Hepatocyte (in vitro differentiated cells): ENCODE data around the gene GPR32. TPM values are rescaled to one million over a fixed set of nuclear protein-coding genes. Genes with fewer than 3 reads are reported as not detected.
"Not testable (repeated sequence)": the region's sequence is repeated elsewhere in the genome, so short reads cannot be mapped to it uniquely, and the experiment has no call there.

Experiments
- DNase-seq: peaks from one replicate; pipeline ENCODE4 v3.0.0-alpha.2; 2016; ENCODE audit warnings: low spot score
- H2AFZ ChIP-seq: fragments of 200-600 bp; sonication (generic); 2 replicates; pipeline ENCODE4 v1.6.0; 2016; ENCODE audit warnings: antibody characterized with exemption, mild to moderate bottlenecking
- H3K27ac ChIP-seq: fragments of 200-600 bp; sonication (generic); 2 replicates; pipeline ENCODE4 v1.5.1; 2016; ENCODE audit warnings: mild to moderate bottlenecking
- H3K27me3 ChIP-seq: fragments of 200-600 bp; sonication (generic); 2 replicates; pipeline ENCODE4 v1.6.1; 2016
- H3K36me3 ChIP-seq: fragments of 200-600 bp; sonication (generic); replicated peaks from 2 replicates; pipeline ENCODE4 v1.5.1; 2016; ENCODE audit warnings: low read depth; ENCODE audit not compliant: insufficient read depth
- H3K4me1 ChIP-seq: fragments of 200-600 bp; sonication (generic); 2 replicates; pipeline ENCODE4 v1.5.1; 2016; ENCODE audit warnings: mild to moderate bottlenecking, moderate library complexity; ENCODE audit not compliant: insufficient read depth
- H3K4me2 ChIP-seq: fragments of 200-600 bp; sonication (generic); 2 replicates; pipeline ENCODE4 v1.6.0; 2016
- H3K4me3 ChIP-seq: fragments of 200-600 bp; sonication (generic); 2 replicates; pipeline ENCODE4 v1.5.1; 2016; ENCODE audit warnings: mild to moderate bottlenecking
- H3K79me2 ChIP-seq: fragments of 200-600 bp; sonication (generic); 2 replicates; pipeline ENCODE4 v1.6.0; 2017; ENCODE audit warnings: mild to moderate bottlenecking
- H3K9me2 ChIP-seq: fragments of 200-600 bp; sonication (generic); replicated peaks from 2 replicates; pipeline ENCODE4 v1.6.0; 2017; ENCODE audit warnings: mild to moderate bottlenecking; ENCODE audit not compliant: insufficient read depth
- H3K9me3 ChIP-seq: fragments of 200-600 bp; sonication (generic); 2 replicates; pipeline ENCODE4 v1.5.1; 2016; ENCODE audit warnings: low read depth, mild to moderate bottlenecking
- H4K20me1 ChIP-seq: fragments of 200-600 bp; sonication (generic); 2 replicates; pipeline ENCODE4 v1.6.0; 2016; ENCODE audit warnings: mild to moderate bottlenecking; ENCODE audit not compliant: insufficient read depth, poor library complexity, severe bottlenecking
- CTCF ChIP-seq: fragments of 200-600 bp; sonication (generic); IDR thresholded peaks from 2 replicates; pipeline ENCODE4 v1.5.1; 2016; ENCODE audit warnings: antibody characterized with exemption, mild to moderate bottlenecking; ENCODE audit not compliant: poor library complexity
- EZH2 ChIP-seq: fragments of 200-600 bp; sonication (generic); IDR thresholded peaks from 2 replicates; pipeline ENCODE4 v1.6.1; 2016; ENCODE audit warnings: antibody characterized with exemption, mild to moderate bottlenecking, borderline replicate concordance
- EZH2phosphoT487 ChIP-seq: fragments of 200-600 bp; sonication (generic); IDR thresholded peaks from one replicate; pipeline ENCODE4 v1.6.1; 2018; ENCODE audit warnings: antibody characterized with exemption, mild to moderate bottlenecking, low read depth, moderate library complexity; ENCODE audit not compliant: unreplicated experiment, severe bottlenecking
- WGBS: methylation state at CpG from one replicate; pipeline ENCODE4 v1.1.6; 2016; ENCODE audit warnings: low lambda C conversion rate; ENCODE audit errors: missing lambda C conversion rate; 5-methylcytosine and 5-hydroxymethylcytosine counted together
- polyA plus RNA-seq: library from polyadenylated mRNA; unstranded; fragments of >200 nt; fragmentation: Nextera tagmentation; extraction: Ambion mirVana; gene quantifications from 2 replicates; pipeline ENCODE4 v1.2.1, GENCODE V29; 2016
- total RNA-seq: library from RNA; depleted of rRNA; stranded (reverse); fragments of >200 nt; gene quantifications from 2 replicates; pipeline ENCODE4 v1.2.3, GENCODE V29; 2014

The GPR32 gene
- total and polyA plus RNA-seq, 2 experiments from 2014 or later, result not detected

GRCh38 chr19:50804420-50805272 lies 34.4 kb downstream of the GPR32 start:
- TF ChIP-seq EZH2, result no peak
- no peak for TF ChIP-seq CTCF
- no peak for TF ChIP-seq EZH2phosphoT487
- H3K4me1 ChIP-seq, result peaks cover 8% of the 10 kb centered on the region
- no peaks in the 10 kb centered on the region for H3K9me3 ChIP-seq
- H3K4me2 ChIP-seq, result peak overlapping the region; percentile 73
- peak; percentile 99 for DNase-seq
- peak overlapping the region; percentile 82 for H3K4me3 ChIP-seq
- H3K27ac ChIP-seq, result peak overlapping the region; percentile 98
- H3K36me3 ChIP-seq, result no peaks in the 10 kb centered on the region
- peaks cover 36% of the 10 kb centered on the region for H3K79me2 ChIP-seq
- WGBS, result under 1% methylated on average over 59 of the region's 62 CpGs
- no peaks in the 10 kb centered on the region for H3K27me3 ChIP-seq
- H2AFZ ChIP-seq, result peak overlapping the region; percentile 67
- peaks cover 4% of the 10 kb centered on the region for H4K20me1 ChIP-seq
- H3K9me2 ChIP-seq, result no peaks in the 10 kb centered on the region

GRCh38 chr19:50808856-50809255 lies 38.6 kb downstream of the GPR32 start:
- Histone ChIP-seq H3K36me3 (no peaks in the 10 kb centered on the region), H3K9me2 (no peaks in the 10 kb centered on the region), H3K27ac (no peak overlapping the region), H3K9me3 (no peaks in the 10 kb centered on the region), H3K4me3 (no peak overlapping the region), H3K4me2 (no peak overlapping the region), H2AFZ (no peak overlapping the region), H3K27me3 (no peaks in the 10 kb centered on the region), H3K4me1 (no peaks in the 10 kb centered on the region), H3K79me2 (peaks cover 2% of the 10 kb centered on the region), H4K20me1 (no peaks in the 10 kb centered on the region)
- DNase-seq, result no peak
- TF ChIP-seq EZH2 (no peak), CTCF (no peak), EZH2phosphoT487 (no peak)
- WGBS, result 77% methylated on average over 1 of the region's 1 CpG

- 83% methylated on average over 1 of the region's 3 CpGs for WGBS
- peaks cover 11% of the 10 kb centered on the region for H3K27me3 ChIP-seq
- not testable (repeated sequence) for H3K36me3 ChIP-seq, H2AFZ ChIP-seq, H3K4me2 ChIP-seq, H3K4me1 ChIP-seq, H3K27ac ChIP-seq, H3K4me3 ChIP-seq, H4K20me1 ChIP-seq, H3K79me2 ChIP-seq, H3K9me3 ChIP-seq, DNase-seq, H3K9me2 ChIP-seq
Observed at GRCh38 chr19:50811622-50812238, 41.5 kb downstream of the GPR32 start.

GRCh38 chr19:50812474-50812873 lies 42.2 kb downstream of the GPR32 start:
- no peaks in the 10 kb centered on the region for H3K79me2 ChIP-seq
- H3K4me1 ChIP-seq, result no peaks in the 10 kb centered on the region
- H3K27ac ChIP-seq, result no peak overlapping the region
- 79% methylated on average over 3 of the region's 3 CpGs for WGBS
- H3K4me3 ChIP-seq, result no peak overlapping the region
- H3K36me3 ChIP-seq, result no peaks in the 10 kb centered on the region
- DNase-seq, result no peak
- H3K9me3 ChIP-seq, result no peaks in the 10 kb centered on the region
- no peaks in the 10 kb centered on the region for H4K20me1 ChIP-seq
- peaks cover 15% of the 10 kb centered on the region for H3K27me3 ChIP-seq
- no peak for TF ChIP-seq EZH2phosphoT487
- TF ChIP-seq EZH2, result no peak
- no peak for TF ChIP-seq CTCF
- no peak overlapping the region for H3K4me2 ChIP-seq
- H3K9me2 ChIP-seq, result no peaks in the 10 kb centered on the region
- no peak overlapping the region for H2AFZ ChIP-seq
